C4-2B (cell line): ENCODE data around the gene SLC38A9.

Source experiments
- ZFX ChIP-seq: fragments of 450-650 bp; IDR thresholded peaks from 2 replicates; pipeline ENCODE4 v1.6.1; 2017
- TF ChIP-seq, protein P1 (sequence below): fragments of 450-650 bp; conservative IDR thresholded peaks from 2 replicates; pipeline ENCODE4 v1.5.1; 2017; ENCODE audit warnings: mild to moderate bottlenecking

GRCh38 chr5:55601204-55601618, 110.9 kb downstream of the SLC38A9 start:
- TF ChIP-seq, protein P1, sequence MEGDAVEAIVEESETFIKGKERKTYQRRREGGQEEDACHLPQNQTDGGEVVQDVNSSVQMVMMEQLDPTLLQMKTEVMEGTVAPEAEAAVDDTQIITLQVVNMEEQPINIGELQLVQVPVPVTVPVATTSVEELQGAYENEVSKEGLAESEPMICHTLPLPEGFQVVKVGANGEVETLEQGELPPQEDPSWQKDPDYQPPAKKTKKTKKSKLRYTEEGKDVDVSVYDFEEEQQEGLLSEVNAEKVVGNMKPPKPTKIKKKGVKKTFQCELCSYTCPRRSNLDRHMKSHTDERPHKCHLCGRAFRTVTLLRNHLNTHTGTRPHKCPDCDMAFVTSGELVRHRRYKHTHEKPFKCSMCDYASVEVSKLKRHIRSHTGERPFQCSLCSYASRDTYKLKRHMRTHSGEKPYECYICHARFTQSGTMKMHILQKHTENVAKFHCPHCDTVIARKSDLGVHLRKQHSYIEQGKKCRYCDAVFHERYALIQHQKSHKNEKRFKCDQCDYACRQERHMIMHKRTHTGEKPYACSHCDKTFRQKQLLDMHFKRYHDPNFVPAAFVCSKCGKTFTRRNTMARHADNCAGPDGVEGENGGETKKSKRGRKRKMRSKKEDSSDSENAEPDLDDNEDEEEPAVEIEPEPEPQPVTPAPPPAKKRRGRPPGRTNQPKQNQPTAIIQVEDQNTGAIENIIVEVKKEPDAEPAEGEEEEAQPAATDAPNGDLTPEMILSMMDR, result no peak
- no peak for TF ChIP-seq ZFX
